Esophagus muscularis mucosa (tissue), 3 donors: ENCODE data around the gene KNTC1.

Experiments
- CTCF ChIP-seq, 3 experiments: fragments of 200-600 bp in 2 of 3; fragments of 450-650 bp in 1 of 3; sonication (generic) in 2 of 3; IDR thresholded peaks; one replicate each; pipeline ENCODE4 v1.5.1; 2017 to 2019; ENCODE audit warnings: antibody characterized with exemption in 3 of 3, mild to moderate bottlenecking in 2 of 3, moderate library complexity in 1 of 3
- EP300 ChIP-seq: sonication (generic); formaldehyde crosslinking; IDR thresholded peaks from one replicate; pipeline ENCODE4 v1.6.1; 2017; ENCODE audit warnings: antibody characterized with exemption

DNA sequence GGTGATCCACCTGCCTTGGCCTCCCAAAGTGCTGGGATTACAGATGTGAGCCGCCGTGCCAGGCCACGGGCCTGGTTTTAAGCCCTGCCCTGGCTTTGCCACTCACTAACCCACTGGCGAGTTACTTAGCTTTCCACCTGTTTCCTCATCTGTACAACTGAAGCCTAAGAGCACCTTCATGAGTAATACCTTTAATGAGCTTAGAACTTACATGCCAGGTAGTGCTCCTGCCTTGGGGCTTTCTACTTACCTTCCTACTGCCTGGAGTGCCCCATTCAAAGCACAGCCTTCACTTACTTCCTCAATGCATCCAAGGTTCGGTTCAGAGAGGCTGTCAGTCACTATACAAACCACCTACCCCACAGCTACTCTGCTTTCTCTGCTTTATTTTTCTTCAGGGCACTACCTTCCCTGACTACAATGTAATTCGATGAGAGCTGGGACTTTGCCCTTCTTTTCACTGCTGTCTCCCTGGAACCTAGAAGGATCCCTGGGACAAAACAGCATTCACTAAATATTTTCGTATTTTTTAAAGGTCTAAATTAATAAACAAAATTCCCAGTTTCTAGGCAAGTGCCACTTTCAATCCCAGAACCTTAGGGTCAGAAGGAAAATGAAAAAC, 40.1 kb upstream of the KNTC1 start:
- no peak for TF ChIP-seq CTCF (IDR thresholded peaks at IDR 0.05)
- TF ChIP-seq EP300, result no peak
